ENCODE results near the gene JMJD8. TPM values are rescaled to one million over a fixed set of nuclear protein-coding genes. Genes with fewer than 3 reads are reported as not detected.
A peak's percentile ranks its signal among the peaks of the same experiment; 100 is the strongest.

Gene JMJD8
- total RNA-seq, 1 donor from 2014 or later = 46.1 TPM

DNA sequence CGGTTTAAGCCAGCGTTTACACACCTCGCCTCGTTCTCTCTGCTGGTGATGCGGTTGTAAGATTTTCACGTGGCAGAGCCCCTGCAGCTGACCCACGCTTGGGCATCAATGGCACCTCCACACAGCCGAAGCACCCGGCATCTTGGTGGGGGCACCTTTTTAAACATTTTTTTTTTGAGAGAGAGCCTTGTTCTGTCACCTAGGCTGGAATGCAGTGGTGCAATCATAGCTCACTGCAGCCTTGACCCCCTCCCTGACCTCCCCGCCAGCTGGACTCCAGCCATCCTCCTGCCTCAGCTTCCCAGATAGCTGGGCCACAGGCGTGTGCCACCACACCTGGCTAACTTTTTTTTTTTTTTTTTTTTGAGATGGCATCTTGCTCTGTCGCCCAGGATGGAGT is 30.1 kb downstream of the JMJD8 start:
- peaks cover 3% of the 10 kb centered on the region for H3K4me1 Mint-ChIP-seq
- no peaks in the 10 kb centered on the region for H3K27me3 Mint-ChIP-seq (ENCODE audit: low read depth)
- TF ChIP-seq, protein P1, sequence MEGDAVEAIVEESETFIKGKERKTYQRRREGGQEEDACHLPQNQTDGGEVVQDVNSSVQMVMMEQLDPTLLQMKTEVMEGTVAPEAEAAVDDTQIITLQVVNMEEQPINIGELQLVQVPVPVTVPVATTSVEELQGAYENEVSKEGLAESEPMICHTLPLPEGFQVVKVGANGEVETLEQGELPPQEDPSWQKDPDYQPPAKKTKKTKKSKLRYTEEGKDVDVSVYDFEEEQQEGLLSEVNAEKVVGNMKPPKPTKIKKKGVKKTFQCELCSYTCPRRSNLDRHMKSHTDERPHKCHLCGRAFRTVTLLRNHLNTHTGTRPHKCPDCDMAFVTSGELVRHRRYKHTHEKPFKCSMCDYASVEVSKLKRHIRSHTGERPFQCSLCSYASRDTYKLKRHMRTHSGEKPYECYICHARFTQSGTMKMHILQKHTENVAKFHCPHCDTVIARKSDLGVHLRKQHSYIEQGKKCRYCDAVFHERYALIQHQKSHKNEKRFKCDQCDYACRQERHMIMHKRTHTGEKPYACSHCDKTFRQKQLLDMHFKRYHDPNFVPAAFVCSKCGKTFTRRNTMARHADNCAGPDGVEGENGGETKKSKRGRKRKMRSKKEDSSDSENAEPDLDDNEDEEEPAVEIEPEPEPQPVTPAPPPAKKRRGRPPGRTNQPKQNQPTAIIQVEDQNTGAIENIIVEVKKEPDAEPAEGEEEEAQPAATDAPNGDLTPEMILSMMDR (IDR thresholded peaks at IDR 0.05; ENCODE audit: unreplicated experiment) = no peak
- H3K27ac Mint-ChIP-seq = no peak overlapping the region
- DNase-seq (ENCODE audit: low spot score in 2 of 2, unreplicated experiment in 2 of 2) = no peak
- H3K4me3 Mint-ChIP-seq = no peak overlapping the region
- H3K36me3 Mint-ChIP-seq = no peaks in the 10 kb centered on the region
- no peaks in the 10 kb centered on the region for H3K9me3 Mint-ChIP-seq

DNA sequence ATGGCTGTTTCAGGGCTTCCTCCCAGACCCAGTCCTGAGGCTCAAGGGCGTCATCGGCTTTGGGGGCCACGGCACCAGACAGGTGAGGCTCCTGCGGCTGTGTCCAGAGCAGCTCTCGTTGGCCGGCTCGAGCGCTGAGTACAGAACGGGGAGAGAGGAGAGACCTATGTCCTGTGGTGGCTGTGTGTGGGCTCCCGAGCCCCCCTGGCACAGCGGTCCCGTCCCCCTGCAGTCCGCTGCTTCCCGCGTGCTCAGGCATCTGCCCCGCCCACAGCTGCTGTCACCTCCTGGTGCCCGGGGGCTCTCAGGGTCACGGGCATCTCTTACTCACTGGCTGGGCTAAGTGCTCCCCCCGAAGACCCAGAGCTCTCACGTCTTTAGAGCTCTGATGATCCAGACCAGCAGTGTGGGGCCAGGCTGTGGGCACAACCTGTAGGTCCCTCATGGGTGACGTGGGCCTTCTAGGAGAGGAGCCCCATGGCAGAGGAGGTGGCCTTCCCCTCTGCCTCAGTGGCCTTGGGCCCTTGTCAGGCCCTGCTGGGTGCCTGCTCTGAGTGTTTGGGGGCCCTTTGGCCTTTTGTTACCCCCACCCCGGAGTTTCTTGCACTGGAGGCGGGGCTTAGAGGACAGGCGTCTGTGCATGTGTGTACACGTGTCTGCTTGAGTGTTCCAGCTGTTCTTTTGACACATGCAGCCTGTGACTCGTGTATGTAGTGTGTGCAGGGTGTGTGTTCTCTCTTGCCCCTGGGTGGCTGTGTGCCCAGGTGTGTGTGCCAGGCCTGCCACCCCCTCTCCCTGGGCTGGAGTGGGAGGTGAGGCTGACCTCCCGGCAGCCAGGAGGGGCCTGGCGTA is 31.5 kb downstream of the JMJD8 start:
- no peak overlapping the region for H3K4me3 Mint-ChIP-seq
- peaks cover 11% of the 10 kb centered on the region for H3K4me1 Mint-ChIP-seq
- TF ChIP-seq, protein P1 (IDR thresholded peaks at IDR 0.05; ENCODE audit: unreplicated experiment) = no peak
- no peaks in the 10 kb centered on the region for H3K36me3 Mint-ChIP-seq
- H3K27me3 Mint-ChIP-seq (ENCODE audit: low read depth) = no peaks in the 10 kb centered on the region
- no peak overlapping the region for H3K27ac Mint-ChIP-seq
- no peak for DNase-seq (ENCODE audit: low spot score in 2 of 2, unreplicated experiment in 2 of 2)
- H3K9me3 Mint-ChIP-seq = no peaks in the 10 kb centered on the region

DNA sequence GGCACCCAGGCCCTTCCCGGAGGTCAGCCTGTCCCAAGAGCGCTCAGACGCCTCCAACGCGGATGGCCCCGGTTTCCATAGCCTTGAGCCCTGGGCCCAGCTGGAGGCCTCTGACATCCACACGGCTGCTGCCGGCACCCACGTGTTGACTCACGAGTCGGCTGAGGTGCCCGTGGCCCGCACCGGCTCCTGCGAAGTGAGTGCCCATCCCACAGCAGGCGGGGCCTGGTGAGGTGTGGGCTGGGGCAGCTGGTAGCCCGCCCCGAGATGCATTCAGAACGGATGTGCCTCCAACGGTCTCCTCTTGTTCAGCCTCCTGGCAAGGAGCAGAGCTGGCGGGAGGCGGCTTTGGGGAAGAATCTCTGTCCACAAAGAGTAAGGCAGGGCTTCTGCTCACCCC is 32.3 kb downstream of the JMJD8 start:
- no peaks in the 10 kb centered on the region for H3K27me3 Mint-ChIP-seq (ENCODE audit: low read depth)
- TF ChIP-seq, protein P1 (IDR thresholded peaks at IDR 0.05; ENCODE audit: unreplicated experiment) = no peak
- no peak for DNase-seq (ENCODE audit: low spot score in 2 of 2, unreplicated experiment in 2 of 2)
- peaks cover 11% of the 10 kb centered on the region for H3K4me1 Mint-ChIP-seq
- no peaks in the 10 kb centered on the region for H3K36me3 Mint-ChIP-seq
- H3K27ac Mint-ChIP-seq = no peak overlapping the region
- H3K9me3 Mint-ChIP-seq = no peaks in the 10 kb centered on the region
- peak overlapping the region; percentile 42 for H3K4me3 Mint-ChIP-seq

DNA sequence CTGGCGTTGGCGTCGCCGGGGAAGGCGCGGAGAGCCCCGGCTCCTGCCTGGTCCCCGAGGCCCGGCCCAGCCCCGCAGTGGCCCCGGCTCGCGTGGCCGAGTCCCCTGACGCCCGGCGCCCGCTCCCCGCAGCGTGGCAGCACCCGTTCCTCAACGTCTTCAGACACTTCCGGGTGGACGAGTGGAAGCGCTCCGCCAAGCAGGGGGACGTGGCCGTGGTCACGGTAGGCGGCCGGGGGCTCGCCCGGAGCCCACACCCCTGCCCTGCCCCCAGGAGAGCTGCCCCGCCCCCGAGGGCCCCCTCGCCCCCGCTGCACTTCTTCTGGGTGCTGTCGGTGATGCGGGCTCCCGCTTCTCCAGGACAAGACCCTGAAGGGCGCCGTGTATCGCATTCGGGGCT is 34.5 kb downstream of the JMJD8 start:
- Mint-ChIP-seq H3K27me3 (ENCODE audit: low read depth) (no peaks in the 10 kb centered on the region), H3K4me1 (peaks cover 13% of the 10 kb centered on the region), H3K4me3 (peak overlapping the region; percentile 71), H3K27ac (no peak overlapping the region), H3K36me3 (no peaks in the 10 kb centered on the region), H3K9me3 (no peaks in the 10 kb centered on the region)
- DNase-seq (ENCODE audit: low spot score in 2 of 2, unreplicated experiment in 2 of 2) = no peak
- TF ChIP-seq, protein P1 (IDR thresholded peaks at IDR 0.05; ENCODE audit: unreplicated experiment) = no peak

DNA sequence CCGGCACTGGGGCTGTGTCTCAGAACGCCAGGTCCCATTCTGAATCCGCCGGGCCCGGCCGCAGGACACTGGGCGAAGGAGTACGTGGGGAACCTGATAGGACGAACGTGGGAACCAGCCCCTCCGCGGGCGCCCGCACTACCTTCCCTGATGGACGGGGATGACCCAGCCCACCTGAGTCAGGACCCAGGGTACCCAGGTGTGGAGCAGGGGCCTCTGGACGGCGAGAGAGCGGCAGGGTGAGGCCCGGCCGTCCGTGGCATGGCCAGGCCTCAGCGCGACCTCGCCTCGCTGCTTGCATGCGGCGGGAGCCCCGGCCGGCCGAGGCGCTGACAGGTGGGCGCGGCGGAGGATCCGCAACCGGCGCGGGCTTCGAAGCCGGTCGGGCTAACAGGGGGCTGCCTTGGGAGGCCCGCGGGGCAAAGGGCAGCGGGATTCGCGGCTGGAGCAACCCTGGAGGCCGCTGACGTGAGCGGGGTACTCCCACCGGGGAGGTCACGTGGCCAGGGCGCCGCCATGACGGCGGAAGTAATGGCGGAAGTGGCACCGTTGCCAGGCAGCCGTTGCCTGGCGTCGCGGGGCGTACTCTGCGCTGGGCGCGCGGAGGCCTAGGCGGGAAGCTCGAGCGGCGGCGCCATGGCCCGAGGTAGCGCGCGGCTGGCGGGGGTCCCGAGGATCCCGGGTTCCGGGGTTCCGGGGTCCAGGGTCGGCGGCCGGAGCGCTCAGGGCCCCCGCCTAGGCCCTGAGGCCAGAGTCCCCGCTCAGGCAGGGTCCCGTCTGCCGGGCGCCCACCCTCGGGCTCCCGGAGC is 35.1 kb downstream of the JMJD8 start, which contains the start of gene WDR90:
Gene WDR90, plus strand, starts transcription at position 585 of the 809 bp plus-strand sequence. Its CDS starts 52 bp downstream, at position 637.
- TF ChIP-seq, protein P1 (IDR thresholded peaks at IDR 0.05; ENCODE audit: unreplicated experiment) = no peak
- Mint-ChIP-seq H3K27me3 (ENCODE audit: low read depth) (no peaks in the 10 kb centered on the region), H3K4me1 (peaks cover 13% of the 10 kb centered on the region), H3K4me3 (peak within 1 kb of the TSS; percentile 75), H3K27ac (peak within 1 kb of the TSS; percentile 91), H3K9me3 (no peaks in the 10 kb centered on the region), H3K36me3 (no peaks in the 10 kb centered on the region)
- DNase-seq (ENCODE audit: low spot score in 2 of 2, unreplicated experiment in 2 of 2) = peak; percentile 84 to 88

Data from mesothelial cell of epicardium (in vitro differentiated cells).